SKM-1 treated with dmso at 0.1 percent for 144 hours (cell line): Measurements from ENCODE around the gene RASGEF1C.

ENCODE experiments used
- DNase-seq: peaks from one replicate; lab custom pipeline; 2025; ENCODE audit not compliant: unreplicated experiment; lab: John Stamatoyannopoulos, UW

The RASGEF1C gene

GRCh38 chr5:180084638-180085561 lies 124.1 kb downstream of the RASGEF1C start:
- peak; percentile 72 for DNase-seq

GRCh38 chr5:180083529-180084060 lies 125.4 kb downstream of the RASGEF1C start:
- no peak for DNase-seq

- no peak for DNase-seq
These were observed 126.2 kb downstream of the RASGEF1C start for GRCh38 chr5:180082633-180083420.

GRCh38 chr5:180081481-180081880 lies 127.5 kb downstream of the RASGEF1C start:
- DNase-seq = no peak

GRCh38 chr5:180080486-180081280 lies 128.3 kb downstream of the RASGEF1C start:
- DNase-seq = no peak

- no peak for DNase-seq
These were observed 129.1 kb downstream of the RASGEF1C start for GRCh38 chr5:180079702-180080466.

- DNase-seq = no peak
These were observed 130.7 kb downstream of the RASGEF1C start for GRCh38 chr5:180078348-180078747.

- no peak for DNase-seq
These were observed 131.3 kb downstream of the RASGEF1C start for GRCh38 chr5:180077594-180078284.

- DNase-seq = no peak
These were observed 133.3 kb downstream of the RASGEF1C start for GRCh38 chr5:180075703-180076102.

GRCh38 chr5:180074462-180074861 lies 134.5 kb downstream of the RASGEF1C start:
- no peak for DNase-seq

- DNase-seq = no peak
These were observed 136.5 kb downstream of the RASGEF1C start for GRCh38 chr5:180072556-180072955.

- DNase-seq = no peak
These were observed 136.8 kb downstream of the RASGEF1C start for GRCh38 chr5:180072256-180072548.

GRCh38 chr5:180071531-180072255 lies 137.3 kb downstream of the RASGEF1C start, which contains the start of gene RNF130:
TSS of gene RNF130 (minus strand) at chr5:180071759. CDS start at chr5:180071702, 57 bp downstream.
- peak; percentile 82 for DNase-seq

- peak; percentile 52 for DNase-seq
These were observed 138.1 kb downstream of the RASGEF1C start for GRCh38 chr5:180070756-180071530.

- DNase-seq = peak; percentile 99
These were observed 139.3 kb downstream of the RASGEF1C start for GRCh38 chr5:180069589-180070247.

- no peak for DNase-seq
These were observed 140.4 kb downstream of the RASGEF1C start for GRCh38 chr5:180068519-180069090.

GRCh38 chr5:180067986-180068385 lies 141.0 kb downstream of the RASGEF1C start:
- DNase-seq = no peak
